ENCODE data around the gene ZNF836. TPM values are rescaled to one million over a fixed set of nuclear protein-coding genes. Genes with fewer than 3 reads are reported as not detected.
A peak's percentile ranks its signal among the peaks of the same experiment; 100 is the strongest.

The ZNF836 gene
- total and polyA plus RNA-seq, 9 of the 15 experiments (the other 6 are each of a cell fraction or from before 2014, with no cell fraction given) = 0.24 to 0.69 (median 0.64) TPM; not detected in 2

GRCh38 chr19:52120286-52120685 lies 51.1 kb downstream of the ZNF836 start:
- Histone ChIP-seq H3K4me1 (replicated peaks in 1 of 2; ENCODE audit: control insufficient read depth in 2 of 2, insufficient read depth in 2 of 2, low read length in 2 of 2) (no peaks in the 10 kb centered on the region), H3K79me2 (ENCODE audit: control insufficient read depth, insufficient read depth, low read length) (no peaks in the 10 kb centered on the region), H3K36me3 (ENCODE audit: control insufficient read depth, insufficient read depth, low read length) (peaks cover 67% of the 10 kb centered on the region), H4K20me1 (replicated peaks; ENCODE audit: control insufficient read depth, insufficient read depth, low read length) (no peaks in the 10 kb centered on the region), H3K9ac (ENCODE audit: insufficient read depth in 1 of 2, low read depth in 2 of 2, low read length in 2 of 2) (no peak overlapping the region), H3K9me1 (ENCODE audit: control insufficient read depth, insufficient read depth, low read length) (no peaks in the 10 kb centered on the region), H2AFZ (ENCODE audit: low read depth, low read length) (no peak overlapping the region), H3K4me3 (no peak overlapping the region), H3K4me2 (ENCODE audit: insufficient read depth, low read length) (no peak overlapping the region), H3K27ac (ENCODE audit: extremely low read depth, low read depth, low read length) (no peak overlapping the region), H3K9me3 (replicated peaks; ENCODE audit: control insufficient read depth, insufficient read depth, low read depth, low read length) (peaks cover 51% of the 10 kb centered on the region), H3K27me3 (ENCODE audit: control insufficient read depth in 2 of 2, insufficient read depth in 2 of 2, low read length in 2 of 2) (no peaks in the 10 kb centered on the region)
- WGBS (ENCODE audit: insufficient coverage, low coverage, missing lambda C conversion rate) = 65% methylated on average over 3 of the region's 3 CpGs
- ChIA-PET POLR2A (no interaction called here), CTCF (ENCODE audit: low intra/inter-chr PET ratio) (no interaction called here)
- FAIRE-seq = no peak
- DNase-seq (ENCODE audit: extremely low read depth in 1 of 4, low spot score in 3 of 4) = no peak
- intact Hi-C loops (cut with micrococcal nuclease) = no loop called here
- no TSS peak for BruUV-seq (replicated peaks)
- no peak for ATAC-seq
- in situ Hi-C loops (cut with MboI) = no loop called here
- TF ChIP-seq RBM25 (IDR thresholded peaks at IDR 0.05; ENCODE audit: low read depth, low read length, severe bottlenecking) (peak; percentile 41), ZNF507 (tag; conservative IDR thresholded peaks at IDR 0.05) (peak; percentile 97), ZNF354B (CRISPR knock-in tag; IDR thresholded peaks at IDR 0.05) (peak; percentile 95), ZNF592 (IDR thresholded peaks at IDR 0.05) (no peak)

All from K562 (cell line).